Measurements from ENCODE around the gene LCN6. TPM values are rescaled to one million over a fixed set of nuclear protein-coding genes. Genes with fewer than 3 reads are reported as not detected.
"Not testable (repeated sequence)": the region's sequence is repeated elsewhere in the genome, so short reads cannot be mapped to it uniquely, and the experiment has no call there.

Gene LCN6
- total RNA-seq, 1 donor from 2014 or later, result not detected

GRCh38 chr9:136784249-136784996, 36.1 kb upstream of the LCN6 start:
- DNase-seq, result no peak

- no peak for DNase-seq
Measured at GRCh38 chr9:136782452-136782851, 34.1 kb upstream of the LCN6 start.

GRCh38 chr9:136779808-136780207, 31.5 kb upstream of the LCN6 start:
- DNase-seq, result no peak

DNA sequence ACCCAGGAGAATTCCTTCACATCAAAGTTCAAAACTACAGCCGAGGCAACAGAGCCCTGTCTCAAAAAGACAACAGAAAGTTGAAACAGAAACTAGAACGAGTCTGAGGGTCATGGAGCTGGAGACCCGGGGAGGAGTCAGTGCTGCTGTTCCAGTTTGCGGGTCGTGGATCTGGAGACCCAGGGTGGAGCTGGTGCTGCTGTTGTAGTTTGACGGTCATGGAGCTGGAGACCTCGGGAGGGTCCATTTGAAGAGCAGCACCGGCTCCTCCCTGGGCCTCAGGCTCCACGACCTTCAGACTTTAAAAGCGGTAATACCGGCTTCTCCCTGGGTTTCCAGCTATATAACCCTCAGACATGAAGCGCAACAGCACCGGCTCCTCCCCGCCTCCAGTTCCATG, 29.0 kb upstream of the LCN6 start:
- DNase-seq, result no peak

- no peak for DNase-seq
Measured at GRCh38 chr9:136776947-136777346, 28.6 kb upstream of the LCN6 start.

GRCh38 chr9:136775191-136775590, 26.9 kb upstream of the LCN6 start:
- DNase-seq, result no peak

DNA sequence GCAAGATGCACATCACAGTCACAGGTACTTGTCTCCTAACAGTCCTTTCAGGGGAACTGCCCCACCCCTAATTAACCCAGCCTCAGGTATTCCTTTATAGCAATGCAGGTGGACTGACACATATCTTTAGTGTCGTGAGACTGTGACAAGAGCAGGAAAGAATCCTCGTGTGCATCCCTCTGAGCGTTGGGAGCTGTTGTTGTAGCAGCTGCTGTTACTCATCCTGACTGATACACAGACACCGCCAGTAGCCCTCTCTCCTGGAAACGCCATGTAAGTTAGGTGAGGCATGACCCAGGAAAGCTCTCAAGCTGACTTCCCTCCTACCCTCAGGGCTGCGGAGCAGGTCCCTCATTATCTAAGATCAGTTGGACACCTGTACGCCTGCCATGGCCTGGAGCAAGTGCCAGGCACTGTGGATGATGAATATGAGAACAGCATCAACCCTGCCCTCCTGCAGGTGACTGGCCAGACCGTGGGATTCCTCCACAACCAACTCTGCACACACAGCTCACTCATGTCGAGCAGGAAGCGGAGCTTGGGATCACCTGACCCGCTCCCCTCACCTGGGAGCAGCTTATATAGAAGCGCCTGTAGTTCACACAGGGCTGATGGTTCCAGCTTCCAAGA, 26.2 kb upstream of the LCN6 start:
- no peak for DNase-seq

GRCh38 chr9:136773386-136774044, 25.2 kb upstream of the LCN6 start:
- DNase-seq, result no peak

DNA sequence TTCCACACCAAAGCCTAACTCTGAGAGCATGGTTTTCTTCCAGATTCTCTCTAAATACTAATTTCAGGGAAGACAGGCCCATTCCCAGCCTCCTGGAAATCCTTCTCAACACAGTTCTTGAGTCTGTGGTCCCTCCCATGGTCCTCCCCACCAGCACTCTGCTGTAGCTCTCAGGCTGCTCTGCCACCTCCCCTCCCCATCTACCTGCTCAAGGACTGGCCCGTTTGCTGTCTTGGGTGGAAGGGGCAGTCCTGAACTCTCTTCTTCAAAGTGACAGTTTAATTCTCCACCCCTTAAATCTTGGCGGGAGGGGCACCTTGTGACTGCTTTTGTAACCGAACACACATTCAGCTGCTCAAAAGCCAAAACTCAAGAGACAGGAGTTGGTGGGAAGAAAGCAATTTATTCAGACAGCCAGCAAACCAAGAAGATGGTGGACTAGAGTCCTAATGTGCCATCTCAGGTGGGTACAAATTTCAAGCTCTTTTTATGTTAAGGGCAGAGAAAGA, 23.6 kb upstream of the LCN6 start:
- DNase-seq, result no peak

DNA sequence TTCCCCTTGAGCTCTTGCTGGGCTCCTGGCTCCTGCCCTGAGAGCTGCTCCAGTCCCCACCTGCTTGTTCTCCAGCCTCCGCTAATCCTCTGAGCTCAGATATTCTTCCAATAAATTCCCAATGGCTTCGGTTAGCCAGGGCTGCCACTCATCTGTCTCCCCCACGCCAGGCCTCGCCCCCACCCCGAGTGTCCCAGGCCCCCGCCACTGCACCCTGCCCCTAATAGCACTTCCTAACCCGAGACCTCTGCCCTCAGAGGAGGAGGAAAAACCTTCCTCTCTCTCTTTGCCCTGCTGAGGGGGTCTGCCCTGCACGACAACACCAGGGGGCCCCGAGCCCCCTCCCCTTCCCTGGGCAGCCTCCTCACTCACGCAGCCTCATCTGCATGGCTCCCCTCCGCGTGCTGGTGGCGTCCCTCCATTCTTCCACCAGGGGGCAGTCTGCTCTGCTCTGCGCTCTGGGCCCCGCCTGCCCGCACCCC, 21.4 kb upstream of the LCN6 start:
- peak; percentile 30 for DNase-seq

DNA sequence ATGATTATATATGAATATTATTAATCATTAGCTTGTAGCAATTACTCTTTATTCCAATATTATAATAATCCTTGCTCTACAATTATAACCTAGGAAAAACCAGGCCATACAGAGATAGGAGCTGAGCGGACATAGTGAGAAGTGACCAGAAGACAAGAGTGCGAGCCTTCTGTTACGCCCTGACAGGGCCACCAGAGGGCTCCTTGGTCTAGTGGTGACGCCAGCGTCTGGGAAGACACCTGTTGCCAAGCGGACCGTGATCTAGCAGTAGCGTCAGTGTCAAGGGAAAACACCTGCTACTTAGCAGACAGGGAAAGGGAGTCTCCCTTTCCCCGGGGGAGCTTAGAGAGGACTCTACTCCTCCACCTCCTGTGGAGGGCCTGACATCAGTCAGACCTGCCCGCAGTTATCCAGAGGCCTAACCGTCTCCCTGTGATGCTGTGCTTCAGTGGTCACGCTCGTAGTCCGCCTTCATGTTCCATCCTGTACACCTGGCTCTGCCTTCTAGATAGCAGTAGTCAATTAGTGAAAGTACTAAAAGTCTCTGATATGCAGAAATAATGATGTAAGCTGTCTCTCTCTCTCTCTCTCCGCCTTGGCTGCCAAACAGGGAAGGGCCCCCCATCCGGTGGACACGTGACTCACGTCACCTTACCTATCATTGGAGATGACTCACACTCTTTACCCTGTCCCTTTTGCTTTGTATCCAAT, 18.2 kb upstream of the LCN6 start:
- peak; percentile 74 for DNase-seq

DNA sequence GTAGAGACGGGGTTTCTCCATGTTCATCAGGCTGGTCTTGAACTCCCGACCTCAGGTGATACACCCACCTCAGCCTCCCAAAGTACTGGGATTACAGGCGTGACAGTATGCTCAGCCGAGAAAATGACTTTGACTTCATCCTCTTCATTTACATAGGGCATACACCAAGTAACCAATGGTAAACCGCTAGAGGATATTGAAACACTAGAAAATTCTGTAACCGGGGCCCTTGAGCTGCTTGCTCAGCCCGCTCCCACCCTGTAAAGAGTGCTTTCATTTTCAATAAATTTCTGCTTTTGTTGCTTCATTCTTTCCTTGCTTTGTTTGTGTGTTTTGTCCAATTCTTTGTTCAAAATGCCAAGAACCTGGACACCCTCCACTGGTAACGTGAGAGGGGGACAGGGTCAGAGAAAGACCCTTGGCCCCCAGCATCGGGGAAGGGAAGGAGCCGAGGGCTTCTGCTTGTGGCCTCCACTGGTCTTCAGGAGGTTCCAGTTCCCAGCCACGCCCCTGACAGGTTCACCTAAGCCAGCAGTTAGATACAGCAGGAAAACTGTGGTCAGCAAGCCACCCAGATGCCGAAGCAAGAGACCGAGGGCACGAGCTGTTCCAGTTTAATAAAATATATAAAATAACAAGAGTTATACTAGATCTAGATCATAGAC, 17.6 kb upstream of the LCN6 start:
- not testable (repeated sequence) for DNase-seq

DNA sequence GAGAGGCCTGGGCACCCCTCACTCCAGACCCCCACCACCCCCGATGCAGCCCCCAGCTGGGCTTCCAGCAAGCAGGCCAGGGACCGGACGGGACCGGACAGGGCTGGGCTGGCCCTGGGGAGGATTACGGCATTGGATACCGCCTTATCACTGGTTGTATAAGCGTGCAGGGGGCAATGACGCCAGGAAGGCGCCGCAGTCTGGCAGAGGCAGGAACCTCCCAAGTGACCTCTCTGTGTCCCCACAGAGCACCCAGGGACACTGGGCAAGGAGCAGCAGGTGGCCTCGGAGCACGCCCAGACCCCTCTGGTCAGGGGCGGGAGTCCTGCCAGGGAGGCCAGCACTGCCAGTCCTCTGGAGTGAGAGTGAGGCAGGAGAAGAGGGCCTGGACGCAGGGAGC, 16.7 kb upstream of the LCN6 start:
- DNase-seq, result no peak

GRCh38 chr9:136764301-136764891, 16.1 kb upstream of the LCN6 start, which contains the start of gene LCN15:
LCN15 (minus strand) TSS chr9:136764518; CDS start chr9:136764488, 30 bp downstream.
- DNase-seq, result no peak

GRCh38 chr9:136763649-136764035, 15.3 kb upstream of the LCN6 start:
- DNase-seq, result no peak

DNA sequence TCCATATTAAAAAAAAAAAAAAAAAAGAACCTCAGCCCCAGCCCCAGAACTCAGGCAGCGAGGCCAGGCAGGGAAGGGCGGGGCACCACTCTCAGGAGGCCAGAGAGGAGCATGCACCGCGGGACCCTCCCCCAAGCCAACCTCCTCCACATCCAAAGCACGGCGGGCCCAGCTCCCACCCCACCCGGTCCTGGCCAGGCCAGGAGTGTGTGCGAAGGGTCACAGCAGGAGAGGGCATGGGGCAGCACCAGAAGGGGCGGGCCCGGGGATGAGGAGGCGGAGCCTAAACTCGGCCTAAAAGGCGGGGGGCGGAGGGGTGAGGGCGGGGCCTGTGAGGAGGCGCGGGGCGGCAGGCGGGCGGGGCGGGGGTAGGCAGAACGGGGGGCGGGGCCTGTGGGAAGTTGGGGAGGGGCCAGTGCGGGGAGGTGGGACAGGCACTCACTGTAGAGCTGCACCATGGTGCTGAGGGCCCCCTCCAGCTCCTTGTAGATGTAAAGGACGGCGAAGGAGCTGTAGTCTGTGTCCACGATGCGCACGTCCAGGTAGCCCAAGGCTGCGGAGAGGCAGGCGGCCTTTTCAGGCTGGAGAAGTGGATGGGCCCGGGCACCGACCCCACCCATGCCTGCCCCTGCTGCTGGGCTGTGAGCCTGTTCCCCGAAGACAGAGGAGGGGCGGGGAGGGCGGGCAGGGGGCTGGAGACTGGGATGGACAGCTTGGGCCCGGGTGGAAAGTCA, 14.8 kb upstream of the LCN6 start:
- DNase-seq, result peak; percentile 50

GRCh38 chr9:136762221-136762691, 13.9 kb upstream of the LCN6 start:
- no peak for DNase-seq

DNA sequence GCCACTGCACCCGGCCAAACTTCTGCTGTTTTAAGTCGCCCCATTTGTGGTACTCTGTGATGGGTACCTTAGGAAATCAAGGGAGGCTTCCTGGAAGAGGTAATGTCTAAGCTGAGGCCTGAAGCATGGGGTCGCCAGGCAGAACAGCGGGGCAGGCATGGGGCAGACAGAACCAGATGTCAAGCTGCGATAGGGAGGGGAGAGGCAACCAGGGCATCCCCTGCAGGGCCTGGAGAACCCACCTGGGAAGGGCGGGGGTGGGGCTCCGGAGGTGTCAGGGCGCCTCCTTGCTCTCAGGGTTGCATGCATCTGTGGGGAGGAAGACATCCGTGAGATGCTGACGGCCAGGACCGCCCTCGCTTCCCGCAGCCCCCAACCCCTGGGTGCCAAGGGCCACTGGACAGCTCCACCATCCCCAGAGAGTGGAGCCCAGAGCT, 13.2 kb upstream of the LCN6 start:
- no peak for DNase-seq

DNA sequence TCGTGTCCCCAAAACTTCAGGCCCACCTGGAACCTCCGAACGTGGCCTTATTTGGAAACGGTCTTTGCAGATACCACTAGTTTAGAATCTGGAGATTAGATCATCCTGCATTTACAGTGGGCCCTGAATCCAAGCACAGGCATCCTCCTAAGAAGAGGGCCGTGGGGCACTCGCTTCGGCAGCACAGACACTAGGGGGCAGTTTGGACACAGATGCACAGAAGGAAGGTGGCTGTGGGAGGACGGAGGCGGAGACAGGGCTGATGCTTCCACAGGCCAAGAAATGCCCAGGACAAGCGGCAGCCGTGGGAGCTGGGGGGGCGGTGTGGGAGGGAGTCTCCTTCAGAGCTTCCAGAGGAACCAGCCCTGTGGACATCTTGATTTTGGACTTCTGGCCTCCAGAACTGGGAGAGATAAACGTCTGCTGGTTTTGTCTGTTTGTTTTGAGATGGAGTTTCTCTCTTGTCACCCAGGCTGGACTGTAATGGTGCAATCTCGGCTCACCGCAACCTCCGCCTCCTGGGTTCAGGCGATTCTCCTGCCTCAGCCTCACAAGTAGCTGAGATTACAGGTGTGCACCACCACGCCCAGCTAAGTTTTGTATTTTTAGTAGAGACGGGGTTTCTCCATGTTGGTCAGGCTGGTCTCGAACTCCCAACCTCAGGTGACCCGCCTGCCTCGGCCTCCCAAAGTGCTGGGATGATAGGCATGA, 12.7 kb upstream of the LCN6 start:
- peak; percentile 66 for DNase-seq

- no peak for DNase-seq
Measured at GRCh38 chr9:136760424-136760823, 12.1 kb upstream of the LCN6 start.
